ENCODE results near the gene RNF220. TPM values are rescaled to one million over a fixed set of nuclear protein-coding genes. Genes with fewer than 3 reads are reported as not detected.
A peak's percentile ranks its signal among the peaks of the same experiment; 100 is the strongest.

The RNF220 gene
- total and polyA plus RNA-seq, 9 of the 15 experiments (the other 6 are each of a cell fraction or from before 2014, with no cell fraction given): 5.1 to 117 (median 66.9) TPM

GRCh38 chr1:44632598-44632997 lies 227.5 kb downstream of the RNF220 start (continued):
- TF ChIP-seq MGA (IDR thresholded peaks at IDR 0.05): no peak
- TF ChIP-seq TCF3 (CRISPR knock-in tag; IDR thresholded peaks at IDR 0.05): peak; percentile 80
- peak; percentile 25; the same call in 1 of the 2 replicates for TF ChIP-seq NFIC (IDR thresholded peaks at IDR 0.05)
- no peak for TF ChIP-seq ZBTB43 (CRISPR knock-in tag; IDR thresholded peaks at IDR 0.05)
- TF ChIP-seq TRIM25 (IDR thresholded peaks at IDR 0.05; ENCODE audit: borderline replicate concordance): no peak
- TF ChIP-seq ZNF384 (IDR thresholded peaks at IDR 0.05; ENCODE audit: low read depth, low read length): no peak
- TF ChIP-seq E4F1 (CRISPR knock-in tag; IDR thresholded peaks at IDR 0.05; ENCODE audit: borderline replicate concordance): no peak
- 0 out of 2 replicates have a peak, but pooled peaks have one; percentile 28 for TF ChIP-seq GABPB1 (CRISPR knock-in tag; IDR thresholded peaks at IDR 0.05)
- TF ChIP-seq ZNF3 (CRISPR knock-in tag; IDR thresholded peaks at IDR 0.05): no peak
- no peak for TF ChIP-seq SAFB (IDR thresholded peaks at IDR 0.05; ENCODE audit: borderline replicate concordance, low read depth, low read length)
- TF ChIP-seq ZNF347 (CRISPR knock-in tag; IDR thresholded peaks at IDR 0.05; ENCODE audit: low read depth): no peak

Data from K562 (cell line).